Kidney epithelial cell (primary cell): ENCODE data around the gene FLT3. TPM values are rescaled to one million over a fixed set of nuclear protein-coding genes. Genes with fewer than 3 reads are reported as not detected.

ENCODE experiments used
- DNase-seq: peaks from one replicate; pipeline ENCODE4 v3.0.0-alpha.2; 2010; ENCODE audit warnings: low read depth
- H3K27me3 ChIP-seq: 2 replicates; pipeline ENCODE4 v1.6.0; 2011; ENCODE audit warnings: low read length; ENCODE audit not compliant: control insufficient read depth, insufficient read depth
- H3K36me3 ChIP-seq: 2 replicates; pipeline ENCODE4 v1.5.1; 2011; ENCODE audit warnings: low read length; ENCODE audit not compliant: control insufficient read depth, insufficient read depth
- H3K4me3 ChIP-seq: 2 replicates; pipeline ENCODE4 v1.5.1; 2011; ENCODE audit warnings: low read depth, mild to moderate bottlenecking, control low read depth, low read length
- CTCF ChIP-seq: IDR thresholded peaks from 2 replicates; pipeline ENCODE4 v1.5.1; 2011; ENCODE audit warnings: mild to moderate bottlenecking, moderate library complexity, low read length, control low read depth, inconsistent platforms; ENCODE audit not compliant: insufficient read depth, poor library complexity, severe bottlenecking
- total RNA-seq: library from RNA; depleted of rRNA; stranded (reverse); fragments of >200 nt; gene quantifications from 2 replicates; pipeline ENCODE4 v1.2.3, GENCODE V29; 2015

FLT3 gene
- total RNA-seq, 1 donor from 2014 or later = 0.88 TPM

GRCh38 chr13:28138012-28138755 is 37.8 kb upstream of the FLT3 start, which contains the start of gene PAN3:
Gene PAN3, plus strand, starts transcription at chr13:28138545. Its CDS starts 113 bp downstream, at chr13:28138658.
- peak within 1 kb of the TSS; percentile 75 for H3K4me3 ChIP-seq
- peak; percentile 54 for DNase-seq
- H3K27me3 ChIP-seq = no peaks in the 10 kb centered on the region
- TF ChIP-seq CTCF = no peak
- no peaks in the 10 kb centered on the region for H3K36me3 ChIP-seq

GRCh38 chr13:28137596-28137995 is 37.2 kb upstream of the FLT3 start:
- TF ChIP-seq CTCF = no peak
- DNase-seq = no peak
- H3K36me3 ChIP-seq = no peaks in the 10 kb centered on the region
- H3K4me3 ChIP-seq = peak overlapping the region; percentile 75
- H3K27me3 ChIP-seq = no peaks in the 10 kb centered on the region

- TF ChIP-seq CTCF = no peak
- H3K36me3 ChIP-seq = no peaks in the 10 kb centered on the region
- H3K4me3 ChIP-seq = peak overlapping the region; percentile 75
- DNase-seq = no peak
- H3K27me3 ChIP-seq = no peaks in the 10 kb centered on the region
Observed at GRCh38 chr13:28136916-28137315, 36.5 kb upstream of the FLT3 start.

GRCh38 chr13:28131646-28132045 is 31.3 kb upstream of the FLT3 start:
- DNase-seq = no peak

GRCh38 chr13:28129911-28130693 is 29.7 kb upstream of the FLT3 start:
- no peak for DNase-seq
- H3K4me3 ChIP-seq = no peak overlapping the region
- H3K27me3 ChIP-seq = no peaks in the 10 kb centered on the region
- no peaks in the 10 kb centered on the region for H3K36me3 ChIP-seq
- no peak for TF ChIP-seq CTCF

More at GRCh38 chr13:28131646-28132045, 31.3 kb upstream of the FLT3 start:
- no peak for TF ChIP-seq CTCF
- no peaks in the 10 kb centered on the region for H3K36me3 ChIP-seq
- no peaks in the 10 kb centered on the region for H3K27me3 ChIP-seq
- H3K4me3 ChIP-seq = no peak overlapping the region

- no peak for DNase-seq
- Histone ChIP-seq H3K4me3 (no peak overlapping the region), H3K36me3 (no peaks in the 10 kb centered on the region), H3K27me3 (no peaks in the 10 kb centered on the region)
- no peak for TF ChIP-seq CTCF
Observed at GRCh38 chr13:28128926-28129325, 28.6 kb upstream of the FLT3 start.
